WERI-Rb-1 (cell line): ENCODE data around the gene RGS2.
A peak's percentile ranks its signal among the peaks of the same experiment; 100 is the strongest.

Experiments
- DNase-seq: peaks from one replicate; pipeline ENCODE4 v3.0.0-alpha.2; 2020
- H3K27ac ChIP-seq: fragments of 250-450 bp; sonication (Bioruptor Pico); 2 replicates; pipeline ENCODE4 v1.5.1; 2020; ENCODE audit warnings: mild to moderate bottlenecking, moderate library complexity
- H3K27me3 ChIP-seq: fragments of 250-450 bp; sonication (Bioruptor Pico); 2 replicates; pipeline ENCODE4 v1.5.1; 2021; ENCODE audit warnings: mild to moderate bottlenecking, low read depth, moderate library complexity; ENCODE audit not compliant: insufficient read depth, severe bottlenecking
- H3K36me3 ChIP-seq: fragments of 250-450 bp; sonication (Bioruptor Pico); 2 replicates; pipeline ENCODE4 v1.5.1; 2020; ENCODE audit warnings: mild to moderate bottlenecking, moderate library complexity
- H3K4me3 ChIP-seq: 2 replicates; pipeline ENCODE4 v1.5.1; 2011; ENCODE audit warnings: low read depth, mild to moderate bottlenecking, control low read depth, low read length
- H3K9me3 ChIP-seq: fragments of 250-450 bp; sonication (Bioruptor Pico); 2 replicates; pipeline ENCODE4 v1.5.1; 2021; ENCODE audit warnings: mild to moderate bottlenecking, moderate library complexity; ENCODE audit not compliant: severe bottlenecking
- TF ChIP-seq, protein P1 (sequence below): IDR thresholded peaks from 2 replicates; pipeline ENCODE4 v1.5.1; 2011; ENCODE audit warnings: low read depth, mild to moderate bottlenecking, control low read depth, inconsistent platforms, low read length

RGS2 gene

DNA sequence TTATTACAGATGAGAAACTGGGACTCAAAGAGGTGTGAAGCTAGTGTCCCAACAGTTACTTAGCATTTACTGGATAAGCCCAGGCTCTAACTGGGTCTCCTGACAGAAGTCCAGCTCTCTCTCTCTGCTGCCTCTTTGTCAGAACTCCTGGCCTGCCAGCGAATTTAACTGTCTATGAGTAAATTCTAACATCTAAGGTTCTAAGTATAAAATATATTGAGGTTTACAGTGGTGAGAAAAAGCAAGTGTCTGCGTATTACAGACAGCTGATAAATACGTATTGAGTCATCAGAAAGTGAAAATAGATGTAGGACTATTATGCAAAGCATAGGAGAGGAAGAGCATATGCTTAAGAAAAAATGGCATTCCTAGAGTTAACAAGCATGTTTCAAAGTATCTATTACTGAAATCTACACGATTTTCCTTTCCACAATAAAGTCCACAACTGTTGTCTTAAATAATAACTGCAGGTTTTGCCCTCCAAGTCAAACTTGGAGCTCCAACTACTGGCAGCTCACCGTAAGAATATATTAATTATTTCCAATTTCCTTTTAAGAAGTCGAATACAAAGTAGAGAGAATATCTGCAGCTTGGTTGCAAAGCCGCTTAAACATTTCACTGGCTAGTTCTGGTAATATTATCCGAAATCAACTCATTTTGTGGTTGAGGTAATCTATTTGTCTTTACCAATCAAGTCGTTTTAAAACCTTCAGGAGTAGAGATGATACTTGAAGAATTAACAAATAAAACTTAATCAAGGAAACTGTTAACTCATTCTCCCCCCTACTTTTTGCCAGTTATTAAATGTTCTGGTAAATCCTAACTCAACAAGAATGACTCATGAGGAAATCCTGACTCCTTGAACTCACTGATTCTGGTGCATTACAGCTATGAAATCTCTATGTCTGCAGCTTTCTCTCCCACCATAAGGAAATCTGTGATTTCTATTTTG is 1.4 kb upstream of the RGS2 start:
- peak overlapping the region; percentile 84 for H3K4me3 ChIP-seq
- H3K9me3 ChIP-seq = no peaks in the 10 kb centered on the region
- DNase-seq = no peak
- peaks cover 3% of the 10 kb centered on the region; the same call in 1 of the 2 replicates for H3K36me3 ChIP-seq
- H3K27me3 ChIP-seq = no peaks in the 10 kb centered on the region
- TF ChIP-seq, protein P1, sequence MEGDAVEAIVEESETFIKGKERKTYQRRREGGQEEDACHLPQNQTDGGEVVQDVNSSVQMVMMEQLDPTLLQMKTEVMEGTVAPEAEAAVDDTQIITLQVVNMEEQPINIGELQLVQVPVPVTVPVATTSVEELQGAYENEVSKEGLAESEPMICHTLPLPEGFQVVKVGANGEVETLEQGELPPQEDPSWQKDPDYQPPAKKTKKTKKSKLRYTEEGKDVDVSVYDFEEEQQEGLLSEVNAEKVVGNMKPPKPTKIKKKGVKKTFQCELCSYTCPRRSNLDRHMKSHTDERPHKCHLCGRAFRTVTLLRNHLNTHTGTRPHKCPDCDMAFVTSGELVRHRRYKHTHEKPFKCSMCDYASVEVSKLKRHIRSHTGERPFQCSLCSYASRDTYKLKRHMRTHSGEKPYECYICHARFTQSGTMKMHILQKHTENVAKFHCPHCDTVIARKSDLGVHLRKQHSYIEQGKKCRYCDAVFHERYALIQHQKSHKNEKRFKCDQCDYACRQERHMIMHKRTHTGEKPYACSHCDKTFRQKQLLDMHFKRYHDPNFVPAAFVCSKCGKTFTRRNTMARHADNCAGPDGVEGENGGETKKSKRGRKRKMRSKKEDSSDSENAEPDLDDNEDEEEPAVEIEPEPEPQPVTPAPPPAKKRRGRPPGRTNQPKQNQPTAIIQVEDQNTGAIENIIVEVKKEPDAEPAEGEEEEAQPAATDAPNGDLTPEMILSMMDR = no peak
- no peak overlapping the region for H3K27ac ChIP-seq

DNA sequence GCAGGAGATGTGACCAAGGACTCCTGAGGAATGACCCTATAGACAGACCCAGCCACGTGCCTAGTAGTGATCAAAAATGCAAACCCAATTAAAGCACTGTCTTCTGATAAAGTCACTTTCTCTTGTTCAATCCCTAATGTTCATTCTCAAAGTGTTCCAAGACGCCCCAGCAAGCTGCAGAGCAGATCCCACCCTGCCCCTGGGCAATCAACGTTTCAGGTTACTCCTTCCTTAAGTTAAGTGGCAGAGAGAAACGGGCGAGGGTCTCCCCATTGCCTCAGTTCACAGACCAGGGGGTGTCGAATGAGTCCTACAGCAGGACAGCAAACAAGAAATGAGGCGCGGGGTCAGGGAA is 699 bp upstream of the RGS2 start:
- no peak for DNase-seq
- Histone ChIP-seq H3K27ac (peak overlapping the region; percentile 80), H3K36me3 (peaks cover 3% of the 10 kb centered on the region; the same call in 1 of the 2 replicates), H3K4me3 (peak overlapping the region; percentile 84), H3K27me3 (no peaks in the 10 kb centered on the region), H3K9me3 (no peaks in the 10 kb centered on the region)
- TF ChIP-seq, protein P1 = no peak

DNA sequence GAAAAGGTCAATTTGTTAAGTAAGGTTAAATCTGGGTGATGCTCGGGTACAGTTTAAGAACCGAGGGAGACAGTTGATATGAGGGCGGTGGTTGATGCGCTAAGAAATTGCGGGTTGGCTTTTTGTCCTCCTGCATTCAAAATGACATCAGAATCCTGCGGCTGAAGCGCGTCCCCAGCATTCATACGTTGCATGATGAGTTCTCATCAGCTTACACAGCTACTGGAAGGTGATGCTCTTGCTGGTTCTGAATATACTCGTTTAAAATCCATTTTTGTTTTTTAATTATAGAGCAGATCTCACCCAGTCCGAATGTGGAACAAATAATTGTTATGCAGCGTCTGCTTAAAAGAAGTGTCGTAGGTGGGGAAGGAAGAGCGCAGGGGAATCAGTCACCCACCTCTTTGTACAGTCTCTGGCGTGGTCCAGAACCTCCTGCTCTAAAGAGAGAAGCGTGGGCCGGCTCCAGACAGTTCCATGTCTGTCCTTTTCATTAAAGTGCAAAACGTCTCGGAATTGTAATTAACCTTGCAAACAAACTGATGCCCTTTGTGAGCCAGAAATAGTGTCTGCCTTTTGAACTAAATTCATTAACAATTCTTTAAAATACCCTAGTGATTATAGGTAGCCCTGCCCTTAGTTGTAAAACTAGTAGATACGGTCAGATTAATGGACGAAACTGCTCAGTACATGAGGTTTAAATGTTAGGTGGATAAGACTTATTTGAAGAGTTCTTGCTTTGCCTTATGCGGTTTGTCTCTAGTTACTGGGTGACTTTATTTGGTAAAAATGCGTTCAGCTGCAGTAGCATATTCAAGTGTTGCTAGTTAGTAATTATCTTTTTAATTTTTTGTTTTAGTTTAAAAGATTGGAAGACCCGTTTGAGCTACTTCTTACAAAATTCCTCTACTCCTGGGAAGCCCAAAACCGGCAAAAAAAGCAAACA is 741 bp downstream of the RGS2 start:
- Histone ChIP-seq H3K36me3 (peaks cover 3% of the 10 kb centered on the region; the same call in 1 of the 2 replicates), H3K9me3 (no peaks in the 10 kb centered on the region), H3K27me3 (no peaks in the 10 kb centered on the region), H3K4me3 (peak overlapping the region; percentile 84), H3K27ac (peak overlapping the region; percentile 78)
- TF ChIP-seq, protein P1 = no peak
- peak; percentile 11 for DNase-seq

DNA sequence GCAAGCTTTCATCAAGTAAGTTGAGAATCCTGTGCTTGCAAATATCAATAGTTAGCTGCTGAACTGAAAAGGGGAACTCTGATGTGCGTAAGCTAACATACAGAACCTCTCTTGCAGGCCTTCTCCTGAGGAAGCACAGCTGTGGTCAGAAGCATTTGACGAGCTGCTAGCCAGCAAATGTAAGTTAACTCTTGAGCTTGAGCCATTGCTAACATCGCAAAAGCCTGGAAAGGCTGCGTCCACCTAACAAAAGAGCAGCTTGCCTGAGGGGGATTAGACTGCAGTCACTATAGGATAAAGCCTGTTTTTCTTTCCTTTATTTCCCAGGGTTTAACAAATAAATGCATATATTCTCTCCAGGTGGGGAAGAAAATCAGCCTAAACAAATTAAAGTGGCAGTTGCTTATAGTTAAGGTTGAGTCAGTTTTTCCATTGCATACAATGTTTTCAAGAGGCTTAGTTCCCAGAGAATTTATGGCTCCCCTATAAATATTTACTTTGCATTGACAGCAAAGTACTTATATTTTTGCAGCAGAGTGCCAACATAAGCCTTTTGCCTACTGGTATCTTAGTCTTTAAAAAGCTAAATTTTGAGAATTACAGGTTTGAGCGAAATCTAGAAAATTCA is 1.5 kb downstream of the RGS2 start:
- H3K27ac ChIP-seq = no peak overlapping the region
- no peaks in the 10 kb centered on the region for H3K27me3 ChIP-seq
- H3K36me3 ChIP-seq = peaks cover 3% of the 10 kb centered on the region; the same call in 1 of the 2 replicates
- peak overlapping the region; percentile 84; the same call in 1 of the 2 replicates for H3K4me3 ChIP-seq
- H3K9me3 ChIP-seq = no peaks in the 10 kb centered on the region
- TF ChIP-seq, protein P1 = no peak
- peak; percentile 10 for DNase-seq

DNA sequence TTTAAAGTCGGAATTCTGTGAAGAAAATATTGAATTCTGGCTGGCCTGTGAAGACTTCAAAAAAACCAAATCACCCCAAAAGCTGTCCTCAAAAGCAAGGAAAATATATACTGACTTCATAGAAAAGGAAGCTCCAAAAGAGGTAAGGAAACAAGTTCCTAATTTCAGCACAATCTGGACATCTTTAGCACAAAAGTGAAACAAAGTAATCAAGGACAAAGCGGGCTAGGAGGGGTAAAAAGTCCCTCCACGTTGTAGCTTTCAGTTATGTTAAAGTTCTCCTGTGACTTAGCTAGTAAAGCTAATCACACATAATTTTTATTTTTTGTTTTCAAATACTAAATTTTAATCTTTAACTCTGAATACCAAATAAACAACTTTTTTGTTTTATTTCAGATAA is 2.2 kb downstream of the RGS2 start:
- TF ChIP-seq, protein P1 = no peak
- Histone ChIP-seq H3K4me3 (no peak overlapping the region), H3K36me3 (peaks cover 3% of the 10 kb centered on the region; the same call in 1 of the 2 replicates), H3K9me3 (no peaks in the 10 kb centered on the region), H3K27me3 (no peaks in the 10 kb centered on the region), H3K27ac (no peak overlapping the region)
- no peak for DNase-seq
